Bronchial epithelial cell (primary cell): ENCODE measurements around the gene RMP24.

Source experiments
- DNase-seq: peaks from one replicate; pipeline ENCODE4 v3.0.0-alpha.2; 2010; ENCODE audit warnings: low read depth
- FAIRE-seq: peaks from 2 replicates; lab custom pipeline; 2011; peaks lifted over from hg19 to GRCh38; lab: Jason Lieb, UNC
- H3K27me3 ChIP-seq: 2 replicates; pipeline ENCODE4 v1.5.1; 2011; ENCODE audit warnings: low read length; ENCODE audit not compliant: control insufficient read depth, insufficient read depth
- H3K36me3 ChIP-seq: 2 replicates; pipeline ENCODE4 v1.5.1; 2011; ENCODE audit warnings: low read length; ENCODE audit not compliant: control insufficient read depth, insufficient read depth
- H3K4me3 ChIP-seq: 2 replicates; pipeline ENCODE4 v1.5.1; 2011; ENCODE audit warnings: mild to moderate bottlenecking, low read depth, low read length, control low read depth
- CTCF ChIP-seq: IDR thresholded peaks from 2 replicates; pipeline ENCODE4 v1.5.1; 2011; ENCODE audit warnings: mild to moderate bottlenecking, moderate library complexity, low read length, control low read depth, inconsistent platforms; ENCODE audit not compliant: insufficient read depth, severe bottlenecking

Gene RMP24

GRCh38 chr18:35939138-35939537 is 33.3 kb upstream of the RMP24 start:
- no peak overlapping the region for H3K4me3 ChIP-seq
- H3K27me3 ChIP-seq, result no peaks in the 10 kb centered on the region
- FAIRE-seq, result no peak
- peak; percentile 26 for TF ChIP-seq CTCF
- no peak for DNase-seq
- no peaks in the 10 kb centered on the region for H3K36me3 ChIP-seq

GRCh38 chr18:35941299-35941698 is 31.2 kb upstream of the RMP24 start:
- no peak for FAIRE-seq

GRCh38 chr18:35942133-35942532 is 30.3 kb upstream of the RMP24 start:
- H3K27me3 ChIP-seq, result no peaks in the 10 kb centered on the region
- DNase-seq (no peak), FAIRE-seq (no peak)
- H3K4me3 ChIP-seq, result no peak overlapping the region
- TF ChIP-seq CTCF, result no peak
- no peaks in the 10 kb centered on the region for H3K36me3 ChIP-seq

More at GRCh38 chr18:35941299-35941698, 31.2 kb upstream of the RMP24 start:
- H3K36me3 ChIP-seq, result no peaks in the 10 kb centered on the region
- H3K27me3 ChIP-seq, result no peaks in the 10 kb centered on the region
- DNase-seq, result no peak
- no peak overlapping the region for H3K4me3 ChIP-seq
- no peak for TF ChIP-seq CTCF

- Histone ChIP-seq H3K4me3 (no peak overlapping the region), H3K36me3 (no peaks in the 10 kb centered on the region), H3K27me3 (no peaks in the 10 kb centered on the region)
- no peak for DNase-seq
- no peak for FAIRE-seq
- TF ChIP-seq CTCF, result no peak
Measured at GRCh38 chr18:35942661-35943060, 29.8 kb upstream of the RMP24 start.

- FAIRE-seq (no peak), DNase-seq (no peak)
- no peak overlapping the region for H3K4me3 ChIP-seq
- H3K27me3 ChIP-seq, result no peaks in the 10 kb centered on the region
- no peak for TF ChIP-seq CTCF
- H3K36me3 ChIP-seq, result no peaks in the 10 kb centered on the region
Measured at GRCh38 chr18:35948080-35948479, 24.4 kb upstream of the RMP24 start.

- H3K27me3 ChIP-seq, result no peaks in the 10 kb centered on the region
- no peak overlapping the region for H3K4me3 ChIP-seq
- H3K36me3 ChIP-seq, result no peaks in the 10 kb centered on the region
- no peak for FAIRE-seq
- no peak for DNase-seq
- TF ChIP-seq CTCF, result no peak
Measured at GRCh38 chr18:35949090-35949489, 23.4 kb upstream of the RMP24 start.
